Measurements from ENCODE around the gene ARPC5.

The ARPC5 gene

DNA sequence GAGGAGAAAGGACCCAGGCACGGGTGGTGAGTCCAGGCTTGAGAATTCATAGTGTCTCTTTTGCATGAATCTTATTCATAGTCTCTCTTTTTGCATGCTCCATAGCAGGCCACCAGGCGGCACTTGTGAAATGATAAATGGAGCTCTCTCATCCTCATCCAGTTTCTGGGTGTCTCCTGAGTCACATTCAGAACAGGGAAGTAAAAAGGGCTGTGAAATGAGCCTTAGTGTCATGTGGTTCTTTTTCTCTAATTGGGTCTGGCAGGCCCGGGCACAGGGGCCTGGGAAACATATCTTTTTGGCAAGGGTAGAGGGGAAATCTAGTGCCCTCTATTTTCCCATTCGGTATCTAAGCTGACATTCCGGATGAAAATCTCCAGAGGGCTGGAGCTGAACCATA lies 26.3 kb downstream of the ARPC5 start:
- H3K9me3 ChIP-seq (ENCODE audit: control insufficient read depth, low read length): no peaks in the 10 kb centered on the region
- peaks cover 24% of the 10 kb centered on the region for H3K4me1 ChIP-seq (ENCODE audit: control insufficient read depth, insufficient read depth, low read length)
- H3K27me3 ChIP-seq (replicated peaks; ENCODE audit: control insufficient read depth, insufficient read depth, low read length): no peaks in the 10 kb centered on the region
- DNase-seq (ENCODE audit: low read depth): peak; percentile 87
- no peaks in the 10 kb centered on the region for H3K36me3 ChIP-seq (ENCODE audit: control insufficient read depth, insufficient read depth, low read length, severe bottlenecking)
- peak overlapping the region; percentile 72 for H3K9ac ChIP-seq (ENCODE audit: low read length)
- peak overlapping the region; percentile 42 for H3K4me3 ChIP-seq (ENCODE audit: low read length)

DNA sequence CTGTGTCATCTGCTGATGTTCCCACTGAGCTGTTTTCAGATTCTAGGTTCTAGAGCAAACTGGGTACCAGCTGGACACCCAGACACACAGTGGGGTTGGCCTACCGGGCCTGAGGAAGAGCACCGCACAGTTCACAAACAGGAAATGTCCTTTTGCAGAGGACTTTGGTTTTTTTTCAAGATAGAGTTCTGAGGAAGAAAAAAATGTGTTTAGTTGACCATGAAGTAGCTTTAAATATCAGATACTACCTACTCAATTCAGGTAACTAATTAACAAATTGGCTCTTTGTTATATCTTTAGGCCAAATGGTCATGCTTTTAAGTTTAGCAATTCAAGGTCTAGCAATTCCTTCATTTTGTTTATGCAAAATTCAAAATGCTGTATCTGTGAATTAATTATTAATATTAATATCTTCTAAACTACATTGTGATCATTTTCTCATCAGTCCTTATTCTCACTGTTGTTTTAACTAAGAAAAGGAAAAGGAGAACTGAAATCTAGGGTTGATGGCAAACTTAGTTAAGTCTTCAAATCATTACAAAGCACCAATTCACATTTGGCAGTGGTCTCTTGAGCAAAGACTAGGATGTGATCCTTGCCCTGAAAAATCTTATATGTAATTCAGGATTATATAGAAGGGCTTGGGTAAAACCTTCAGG lies 28.1 kb downstream of the ARPC5 start:
- no peaks in the 10 kb centered on the region for H3K27me3 ChIP-seq (replicated peaks; ENCODE audit: control insufficient read depth, insufficient read depth, low read length)
- H3K36me3 ChIP-seq (ENCODE audit: control insufficient read depth, insufficient read depth, low read length, severe bottlenecking): no peaks in the 10 kb centered on the region
- H3K4me3 ChIP-seq (ENCODE audit: low read length): no peak overlapping the region
- peaks cover 24% of the 10 kb centered on the region for H3K4me1 ChIP-seq (ENCODE audit: control insufficient read depth, insufficient read depth, low read length)
- H3K9me3 ChIP-seq (ENCODE audit: control insufficient read depth, low read length): no peaks in the 10 kb centered on the region
- H3K9ac ChIP-seq (ENCODE audit: low read length): peak overlapping the region; percentile 14
- DNase-seq (ENCODE audit: low read depth): no peak

DNA sequence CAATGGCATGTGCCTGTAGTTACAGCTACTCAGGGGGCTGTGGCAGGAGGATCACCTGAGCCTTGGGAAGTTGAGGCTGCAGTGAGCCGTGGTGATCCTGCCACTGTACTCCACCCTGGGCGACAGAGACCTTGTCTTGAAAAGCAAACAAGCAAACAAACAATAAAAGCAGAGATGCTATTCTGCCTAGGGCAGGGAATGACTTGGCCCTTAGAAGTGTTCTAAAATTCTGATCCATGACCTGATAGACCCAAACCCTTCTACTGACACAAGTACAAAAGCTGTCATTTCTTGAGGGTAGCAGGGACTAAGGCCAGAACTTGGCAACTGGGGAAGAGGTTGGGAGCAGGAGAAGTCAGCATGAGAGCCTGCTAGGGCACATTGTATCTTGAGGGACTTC lies 29.7 kb downstream of the ARPC5 start:
- H3K27me3 ChIP-seq (replicated peaks; ENCODE audit: control insufficient read depth, insufficient read depth, low read length): no peaks in the 10 kb centered on the region
- H3K9me3 ChIP-seq (ENCODE audit: control insufficient read depth, low read length): no peaks in the 10 kb centered on the region
- no peaks in the 10 kb centered on the region for H3K36me3 ChIP-seq (ENCODE audit: control insufficient read depth, insufficient read depth, low read length, severe bottlenecking)
- DNase-seq (ENCODE audit: low read depth): no peak
- peaks cover 24% of the 10 kb centered on the region for H3K4me1 ChIP-seq (ENCODE audit: control insufficient read depth, insufficient read depth, low read length)
- H3K4me3 ChIP-seq (ENCODE audit: low read length): no peak overlapping the region
- no peak overlapping the region for H3K9ac ChIP-seq (ENCODE audit: low read length)

DNA sequence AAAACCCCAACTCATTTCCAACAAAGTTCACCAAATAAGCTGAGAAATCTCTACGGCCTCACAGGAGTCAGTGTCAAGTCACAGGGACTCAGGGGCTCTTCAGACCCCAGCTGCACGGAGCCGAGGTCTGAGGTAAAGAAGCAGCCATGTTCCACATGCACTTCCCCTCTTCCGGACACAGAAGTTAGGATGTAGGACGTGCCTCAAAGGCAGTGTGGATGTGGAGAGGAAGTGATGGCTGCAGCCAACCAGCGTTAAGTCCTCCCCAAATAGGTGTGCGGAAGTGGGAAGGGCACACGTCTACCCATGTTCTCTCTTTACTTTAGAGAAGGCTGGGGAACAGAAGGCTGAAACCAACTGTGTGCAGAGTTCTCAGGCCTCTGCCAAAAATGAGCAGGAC lies 30.8 kb downstream of the ARPC5 start:
- Histone ChIP-seq H3K4me3 (ENCODE audit: low read length) (no peak overlapping the region), H3K4me1 (ENCODE audit: control insufficient read depth, insufficient read depth, low read length) (peaks cover 28% of the 10 kb centered on the region), H3K9me3 (ENCODE audit: control insufficient read depth, low read length) (no peaks in the 10 kb centered on the region), H3K27me3 (replicated peaks; ENCODE audit: control insufficient read depth, insufficient read depth, low read length) (no peaks in the 10 kb centered on the region), H3K9ac (ENCODE audit: low read length) (no peak overlapping the region), H3K36me3 (ENCODE audit: control insufficient read depth, insufficient read depth, low read length, severe bottlenecking) (no peaks in the 10 kb centered on the region)
- no peak for DNase-seq (ENCODE audit: low read depth)

DNA sequence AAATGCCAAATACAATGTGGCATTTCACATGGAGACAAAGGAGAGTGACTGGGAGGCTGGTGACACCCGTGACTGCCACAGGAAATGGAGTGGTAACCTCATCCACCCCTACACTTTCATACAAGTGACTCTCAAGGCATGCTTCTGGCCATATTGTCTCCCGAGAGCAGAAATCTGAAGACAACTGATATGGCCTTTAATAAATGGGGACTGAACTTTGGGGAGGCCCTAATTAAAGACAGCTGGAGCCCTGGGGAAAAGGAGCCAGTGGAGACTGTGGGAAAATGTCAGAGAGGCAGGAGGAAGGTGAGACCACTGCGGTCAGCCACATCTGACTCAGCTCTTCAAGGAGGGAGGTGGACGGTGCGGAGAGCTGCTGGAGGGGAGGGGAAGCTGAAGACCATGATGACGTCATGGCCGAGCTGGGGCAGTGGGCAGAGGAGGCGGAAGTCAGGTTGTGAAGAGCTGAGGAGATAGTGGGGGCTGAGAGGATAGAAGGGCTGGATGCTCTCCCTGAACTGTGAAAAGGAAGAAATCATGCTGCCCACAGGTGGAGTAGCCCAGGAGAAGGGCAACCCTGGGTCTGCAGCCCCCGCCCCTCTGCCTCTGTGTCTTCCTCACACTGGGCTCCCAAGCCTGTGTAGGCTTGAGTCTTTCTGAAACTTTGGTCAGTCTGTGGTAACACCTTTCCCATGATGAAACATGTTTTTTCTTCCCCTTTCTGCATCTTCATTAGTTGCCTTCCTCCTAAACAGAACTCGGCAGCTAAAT lies 31.4 kb downstream of the ARPC5 start:
- Histone ChIP-seq H3K4me1 (ENCODE audit: control insufficient read depth, insufficient read depth, low read length) (peaks cover 25% of the 10 kb centered on the region), H3K4me3 (ENCODE audit: low read length) (no peak overlapping the region), H3K9me3 (ENCODE audit: control insufficient read depth, low read length) (no peaks in the 10 kb centered on the region), H3K9ac (ENCODE audit: low read length) (no peak overlapping the region), H3K27me3 (replicated peaks; ENCODE audit: control insufficient read depth, insufficient read depth, low read length) (no peaks in the 10 kb centered on the region), H3K36me3 (ENCODE audit: control insufficient read depth, insufficient read depth, low read length, severe bottlenecking) (no peaks in the 10 kb centered on the region)
- peak; percentile 44 for DNase-seq (ENCODE audit: low read depth)

DNA sequence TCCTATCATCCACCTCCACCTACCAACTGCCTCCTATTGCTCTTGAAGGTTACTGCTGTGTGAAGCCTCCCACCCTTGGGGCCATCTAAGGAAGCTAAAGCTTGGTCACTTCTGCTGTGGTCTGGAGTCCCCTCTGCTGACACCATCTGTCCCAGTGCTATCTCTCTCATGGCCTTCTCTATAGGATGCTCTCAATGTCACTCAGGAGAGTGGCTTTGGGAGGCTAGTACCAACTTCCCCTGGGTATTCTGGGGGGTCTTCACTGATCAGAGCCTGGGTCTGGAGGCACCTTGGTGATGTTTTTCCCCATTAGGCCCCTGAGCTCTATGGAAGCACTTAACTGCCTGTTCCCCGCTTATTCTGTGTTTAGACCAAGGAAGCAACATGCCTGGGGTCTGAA lies 33.1 kb downstream of the ARPC5 start:
- H3K9me3 ChIP-seq (ENCODE audit: control insufficient read depth, low read length): no peaks in the 10 kb centered on the region
- H3K4me1 ChIP-seq (ENCODE audit: control insufficient read depth, insufficient read depth, low read length): peaks cover 26% of the 10 kb centered on the region
- no peak for DNase-seq (ENCODE audit: low read depth)
- H3K9ac ChIP-seq (ENCODE audit: low read length): no peak overlapping the region
- no peaks in the 10 kb centered on the region for H3K27me3 ChIP-seq (replicated peaks; ENCODE audit: control insufficient read depth, insufficient read depth, low read length)
- no peaks in the 10 kb centered on the region for H3K36me3 ChIP-seq (ENCODE audit: control insufficient read depth, insufficient read depth, low read length, severe bottlenecking)
- H3K4me3 ChIP-seq (ENCODE audit: low read length): no peak overlapping the region

DNA sequence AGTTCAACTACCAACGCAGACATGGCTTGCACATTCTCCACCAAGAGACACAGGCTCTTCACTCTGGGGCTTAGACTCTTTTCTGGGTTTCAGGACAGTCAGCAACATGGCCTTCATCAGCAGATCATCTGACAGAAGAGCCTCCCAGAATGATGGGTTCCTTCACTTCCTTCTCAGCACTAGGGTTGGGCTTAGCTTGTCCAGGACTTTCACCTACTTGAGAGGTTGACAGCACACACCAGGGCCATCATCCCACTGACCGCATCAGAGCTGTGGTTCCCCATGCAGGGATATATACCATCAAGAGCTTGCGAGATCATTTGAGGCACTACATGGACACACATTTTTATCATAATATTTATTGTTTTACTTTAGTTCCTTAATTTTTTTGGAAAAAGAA lies 34.9 kb downstream of the ARPC5 start:
- no peaks in the 10 kb centered on the region for H3K9me3 ChIP-seq (ENCODE audit: control insufficient read depth, low read length)
- DNase-seq (ENCODE audit: low read depth): no peak
- H3K9ac ChIP-seq (ENCODE audit: low read length): no peak overlapping the region
- no peaks in the 10 kb centered on the region for H3K36me3 ChIP-seq (ENCODE audit: control insufficient read depth, insufficient read depth, low read length, severe bottlenecking)
- peaks cover 27% of the 10 kb centered on the region for H3K4me1 ChIP-seq (ENCODE audit: control insufficient read depth, insufficient read depth, low read length)
- no peaks in the 10 kb centered on the region for H3K27me3 ChIP-seq (replicated peaks; ENCODE audit: control insufficient read depth, insufficient read depth, low read length)
- no peak overlapping the region for H3K4me3 ChIP-seq (ENCODE audit: low read length)

DNA sequence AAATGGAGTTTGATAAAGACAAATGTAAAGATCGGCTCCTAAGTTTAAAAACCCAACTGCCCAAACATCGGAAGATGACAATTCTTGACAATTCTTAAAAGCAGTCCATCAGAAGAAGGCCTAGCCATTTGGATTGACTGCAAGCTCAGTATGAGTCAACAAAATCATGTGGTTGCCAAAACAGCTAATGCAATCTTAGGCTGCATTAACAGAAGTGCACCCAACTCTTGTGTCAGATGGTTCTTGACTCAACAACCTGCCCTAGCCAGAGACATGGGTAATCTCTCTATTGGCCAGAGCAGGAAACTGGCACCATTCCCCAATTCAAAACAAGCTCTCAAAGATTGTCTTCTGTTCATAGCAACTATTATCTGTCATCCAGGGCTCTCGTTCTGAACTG lies 35.4 kb downstream of the ARPC5 start:
- no peak overlapping the region for H3K9ac ChIP-seq (ENCODE audit: low read length)
- H3K4me3 ChIP-seq (ENCODE audit: low read length): no peak overlapping the region
- peaks cover 27% of the 10 kb centered on the region for H3K4me1 ChIP-seq (ENCODE audit: control insufficient read depth, insufficient read depth, low read length)
- DNase-seq (ENCODE audit: low read depth): peak; percentile 50
- H3K36me3 ChIP-seq (ENCODE audit: control insufficient read depth, insufficient read depth, low read length, severe bottlenecking): no peaks in the 10 kb centered on the region
- no peaks in the 10 kb centered on the region for H3K27me3 ChIP-seq (replicated peaks; ENCODE audit: control insufficient read depth, insufficient read depth, low read length)
- H3K9me3 ChIP-seq (ENCODE audit: control insufficient read depth, low read length): no peaks in the 10 kb centered on the region

DNA sequence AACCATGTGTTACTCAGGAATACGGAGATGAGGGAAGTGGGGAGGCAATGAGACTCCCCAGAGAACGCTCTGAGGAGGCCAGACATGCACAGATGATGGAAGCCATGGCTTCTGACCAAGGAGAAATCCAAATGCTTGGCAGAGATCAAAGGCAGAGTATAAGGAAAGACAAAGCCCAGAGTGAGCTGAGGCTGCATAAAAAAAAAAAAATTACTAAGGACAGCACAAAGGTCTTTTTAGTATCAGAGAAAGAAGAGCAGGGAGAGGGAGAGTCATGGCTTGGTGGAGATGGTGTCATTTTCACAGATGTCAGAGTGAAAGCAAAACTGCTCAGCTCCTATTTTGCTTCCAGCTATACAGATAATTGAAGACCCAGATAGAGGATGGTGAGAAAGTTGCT lies 37.2 kb downstream of the ARPC5 start:
- DNase-seq (ENCODE audit: low read depth): no peak
- peaks cover 27% of the 10 kb centered on the region for H3K4me1 ChIP-seq (ENCODE audit: control insufficient read depth, insufficient read depth, low read length)
- no peaks in the 10 kb centered on the region for H3K9me3 ChIP-seq (ENCODE audit: control insufficient read depth, low read length)
- peak overlapping the region; percentile 12 for H3K9ac ChIP-seq (ENCODE audit: low read length)
- peak overlapping the region; percentile 39 for H3K4me3 ChIP-seq (ENCODE audit: low read length)
- H3K27me3 ChIP-seq (replicated peaks; ENCODE audit: control insufficient read depth, insufficient read depth, low read length): no peaks in the 10 kb centered on the region
- H3K36me3 ChIP-seq (ENCODE audit: control insufficient read depth, insufficient read depth, low read length, severe bottlenecking): no peaks in the 10 kb centered on the region

DNA sequence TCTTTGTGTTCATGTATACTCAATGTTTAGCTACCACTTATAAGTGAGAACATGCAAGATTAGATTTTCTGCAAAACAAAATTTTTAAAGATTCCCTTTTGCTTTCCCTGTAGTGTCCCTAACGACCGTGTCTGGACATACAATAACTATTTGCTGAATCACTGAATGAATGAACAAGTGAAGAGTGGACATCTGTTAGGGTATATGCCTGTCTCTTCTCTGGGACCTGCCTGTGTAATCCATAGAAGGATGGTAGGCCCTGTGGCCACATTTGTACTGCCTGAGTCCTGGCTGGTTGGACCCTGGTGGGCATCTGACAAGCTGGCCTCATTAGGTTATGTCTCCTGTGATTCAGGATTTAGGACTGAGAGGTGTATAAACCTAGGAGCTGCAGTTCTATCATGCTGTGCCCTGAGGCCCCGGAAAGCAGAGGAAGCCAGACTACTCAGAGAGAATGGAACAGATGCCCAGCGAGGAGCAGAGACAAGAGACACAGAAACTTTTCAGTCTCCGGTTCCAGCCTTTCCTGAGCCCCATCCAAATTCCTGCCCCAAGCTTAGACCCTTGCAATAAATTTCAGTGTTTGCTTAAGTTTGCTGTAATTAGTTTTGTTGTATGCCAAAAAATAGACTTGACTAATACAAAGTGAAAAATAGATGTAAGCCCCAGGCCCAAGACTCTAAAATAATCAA lies 37.8 kb downstream of the ARPC5 start:
- peak overlapping the region; percentile 39 for H3K4me3 ChIP-seq (ENCODE audit: low read length)
- no peaks in the 10 kb centered on the region for H3K36me3 ChIP-seq (ENCODE audit: control insufficient read depth, insufficient read depth, low read length, severe bottlenecking)
- no peaks in the 10 kb centered on the region for H3K27me3 ChIP-seq (replicated peaks; ENCODE audit: control insufficient read depth, insufficient read depth, low read length)
- DNase-seq (ENCODE audit: low read depth): no peak
- H3K4me1 ChIP-seq (ENCODE audit: control insufficient read depth, insufficient read depth, low read length): peaks cover 27% of the 10 kb centered on the region
- H3K9ac ChIP-seq (ENCODE audit: low read length): peak overlapping the region; percentile 23
- H3K9me3 ChIP-seq (ENCODE audit: control insufficient read depth, low read length): no peaks in the 10 kb centered on the region

DNA sequence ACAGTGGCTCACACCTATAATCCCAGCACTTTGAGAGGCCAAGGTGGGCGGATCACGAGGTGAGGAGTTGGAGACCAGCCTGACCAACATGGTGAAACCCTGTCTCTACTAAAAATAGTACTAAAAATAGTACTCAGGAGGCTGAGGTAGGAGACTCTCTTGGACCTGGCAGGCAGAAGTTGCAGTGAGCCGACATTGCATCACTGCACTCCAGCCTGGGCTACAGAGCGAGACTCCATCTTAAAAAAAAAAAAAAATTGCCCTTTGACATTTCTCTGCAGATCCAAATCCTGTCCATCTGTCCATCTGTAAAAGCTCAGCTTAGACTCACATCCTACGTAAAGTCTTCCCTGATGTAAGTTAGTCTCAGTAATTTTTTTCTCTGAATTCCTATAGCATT lies 39.1 kb downstream of the ARPC5 start:
- H3K4me3 ChIP-seq (ENCODE audit: low read length): no peak overlapping the region
- no peak overlapping the region for H3K9ac ChIP-seq (ENCODE audit: low read length)
- H3K9me3 ChIP-seq (ENCODE audit: control insufficient read depth, low read length): no peaks in the 10 kb centered on the region
- no peaks in the 10 kb centered on the region for H3K36me3 ChIP-seq (ENCODE audit: control insufficient read depth, insufficient read depth, low read length, severe bottlenecking)
- peaks cover 27% of the 10 kb centered on the region for H3K4me1 ChIP-seq (ENCODE audit: control insufficient read depth, insufficient read depth, low read length)
- no peak for DNase-seq (ENCODE audit: low read depth)
- H3K27me3 ChIP-seq (replicated peaks; ENCODE audit: control insufficient read depth, insufficient read depth, low read length): no peaks in the 10 kb centered on the region
